ENCODE data around the gene GAL3ST2. TPM values are rescaled to one million over a fixed set of nuclear protein-coding genes. Genes with fewer than 3 reads are reported as not detected.
"Not testable (repeated sequence)": the region's sequence is repeated elsewhere in the genome, so short reads cannot be mapped to it uniquely, and the experiment has no call there.

GAL3ST2 gene
- total and polyA plus RNA-seq, 7 donors: 0.14 to 0.16 TPM; not detected in 5

GRCh38 chr2:241833101-241833663 is 56.6 kb downstream of the GAL3ST2 start:
- no peak overlapping the region for H3K27ac ChIP-seq
- 43 to 54% (median 46%) methylated on average over 13 of the region's 13 CpGs for WGBS, 3 donors
- H3K4me1 ChIP-seq: no peaks in the 10 kb centered on the region
- TF ChIP-seq, protein P1, sequence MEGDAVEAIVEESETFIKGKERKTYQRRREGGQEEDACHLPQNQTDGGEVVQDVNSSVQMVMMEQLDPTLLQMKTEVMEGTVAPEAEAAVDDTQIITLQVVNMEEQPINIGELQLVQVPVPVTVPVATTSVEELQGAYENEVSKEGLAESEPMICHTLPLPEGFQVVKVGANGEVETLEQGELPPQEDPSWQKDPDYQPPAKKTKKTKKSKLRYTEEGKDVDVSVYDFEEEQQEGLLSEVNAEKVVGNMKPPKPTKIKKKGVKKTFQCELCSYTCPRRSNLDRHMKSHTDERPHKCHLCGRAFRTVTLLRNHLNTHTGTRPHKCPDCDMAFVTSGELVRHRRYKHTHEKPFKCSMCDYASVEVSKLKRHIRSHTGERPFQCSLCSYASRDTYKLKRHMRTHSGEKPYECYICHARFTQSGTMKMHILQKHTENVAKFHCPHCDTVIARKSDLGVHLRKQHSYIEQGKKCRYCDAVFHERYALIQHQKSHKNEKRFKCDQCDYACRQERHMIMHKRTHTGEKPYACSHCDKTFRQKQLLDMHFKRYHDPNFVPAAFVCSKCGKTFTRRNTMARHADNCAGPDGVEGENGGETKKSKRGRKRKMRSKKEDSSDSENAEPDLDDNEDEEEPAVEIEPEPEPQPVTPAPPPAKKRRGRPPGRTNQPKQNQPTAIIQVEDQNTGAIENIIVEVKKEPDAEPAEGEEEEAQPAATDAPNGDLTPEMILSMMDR (IDR thresholded peaks at IDR 0.05): no peak
- H3K36me3 ChIP-seq (ENCODE audit: insufficient read depth in 1 of 2, low read depth in 1 of 2): no peaks in the 10 kb centered on the region
- H3K27me3 ChIP-seq (ENCODE audit: insufficient read depth in 3 of 3, low read length in 2 of 3): peaks cover 0 to 11% (median 0%) of the 10 kb centered on the region in 3 donors
- ATAC-seq: no peak
- no peak for DNase-seq
- H3K4me3 ChIP-seq: no peak overlapping the region
- no peaks in the 10 kb centered on the region for H3K9me3 ChIP-seq
- intact Hi-C loops (cut with DNase I): no loop called here

DNA sequence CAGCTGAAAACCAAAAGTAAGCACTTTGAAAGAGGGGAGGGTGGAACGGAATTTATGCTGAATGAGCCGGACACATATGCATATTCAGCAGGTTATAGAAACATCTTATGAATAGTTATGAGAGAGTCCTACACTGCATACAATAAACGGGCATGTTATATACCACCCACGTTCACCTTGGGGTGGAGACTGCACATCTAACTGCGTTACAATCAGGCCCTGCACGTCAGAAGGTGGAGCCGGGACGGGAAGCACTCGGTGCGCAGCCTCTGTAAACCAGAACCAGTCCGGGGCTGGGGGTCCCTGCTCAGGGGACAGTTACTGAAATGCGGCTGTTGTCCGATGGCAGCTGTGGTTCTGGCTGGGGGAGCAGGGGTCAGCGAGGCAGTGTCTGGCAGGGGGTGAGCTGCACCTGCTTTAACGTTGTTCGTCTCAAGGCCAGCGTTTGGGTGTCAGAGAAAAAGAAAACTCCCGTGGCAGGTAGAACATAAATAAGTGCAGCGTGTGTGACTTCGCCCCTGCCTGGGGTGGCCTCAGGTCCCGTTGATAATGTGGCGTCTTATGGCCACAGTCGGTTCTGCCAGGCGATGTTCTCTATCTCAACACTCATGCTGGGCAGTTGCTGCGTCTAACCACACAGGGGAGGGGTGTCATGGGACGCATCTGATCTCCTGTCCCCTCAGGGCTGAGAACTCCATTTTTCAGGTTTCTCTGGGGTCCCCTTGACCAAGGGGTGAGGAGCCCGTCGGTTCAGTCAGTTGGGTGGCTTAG is 57.3 kb downstream of the GAL3ST2 start:
- WGBS, 3 donors: 73 to 84% (median 74%) methylated on average over 26 to 28 of the region's 28 CpGs
- not testable (repeated sequence) for H3K27ac ChIP-seq, DNase-seq

GRCh38 chr2:241834527-241835210 is 58.0 kb downstream of the GAL3ST2 start:
- DNase-seq (no peak), ATAC-seq (no peak)
- TF ChIP-seq, protein P1 (IDR thresholded peaks at IDR 0.05): no peak
- Histone ChIP-seq H3K9me3 (no peaks in the 10 kb centered on the region), H3K4me1 (no peaks in the 10 kb centered on the region), H3K27me3 (ENCODE audit: insufficient read depth in 3 of 3, low read length in 2 of 3) (peaks cover 0 to 11% (median 0%) of the 10 kb centered on the region in 3 donors), H3K4me3 (no peak overlapping the region), H3K36me3 (ENCODE audit: insufficient read depth in 1 of 2, low read depth in 1 of 2) (no peaks in the 10 kb centered on the region), H3K27ac (no peak overlapping the region)
- intact Hi-C loops (cut with DNase I): no loop called here
- 86 to 91% (median 89%) methylated on average over 10 of the region's 10 CpGs for WGBS, 3 donors

More for the DNA sequence above, 57.3 kb downstream of the GAL3ST2 start:
- intact Hi-C loops (cut with DNase I); ATAC-seq; H3K4me1 ChIP-seq; H3K9me3 ChIP-seq; H3K36me3 ChIP-seq (ENCODE audit: insufficient read depth in 1 of 2, low read depth in 1 of 2); H3K4me3 ChIP-seq: not testable (repeated sequence)
- H3K27me3 ChIP-seq (ENCODE audit: insufficient read depth in 3 of 3, low read length in 2 of 3): peaks cover 0 to 11% (median 0%) of the 10 kb centered on the region in 3 donors

- intact Hi-C loops (cut with DNase I): no loop called here
- TF ChIP-seq, protein P1 (IDR thresholded peaks at IDR 0.05): no peak
- Histone ChIP-seq H3K36me3 (ENCODE audit: insufficient read depth in 1 of 2, low read depth in 1 of 2) (no peaks in the 10 kb centered on the region), H3K4me3 (no peak overlapping the region), H3K27me3 (ENCODE audit: insufficient read depth in 3 of 3, low read length in 2 of 3) (peaks cover 0 to 11% (median 0%) of the 10 kb centered on the region in 3 donors), H3K9me3 (no peaks in the 10 kb centered on the region), H3K4me1 (no peaks in the 10 kb centered on the region), H3K27ac (no peak overlapping the region)
- WGBS, 3 donors: 77 to 88% (median 85%) methylated on average over 4 of the region's 4 CpGs
- no peak for DNase-seq
- no peak for ATAC-seq
Observed at GRCh38 chr2:241835611-241836010, 59.0 kb downstream of the GAL3ST2 start.

DNA sequence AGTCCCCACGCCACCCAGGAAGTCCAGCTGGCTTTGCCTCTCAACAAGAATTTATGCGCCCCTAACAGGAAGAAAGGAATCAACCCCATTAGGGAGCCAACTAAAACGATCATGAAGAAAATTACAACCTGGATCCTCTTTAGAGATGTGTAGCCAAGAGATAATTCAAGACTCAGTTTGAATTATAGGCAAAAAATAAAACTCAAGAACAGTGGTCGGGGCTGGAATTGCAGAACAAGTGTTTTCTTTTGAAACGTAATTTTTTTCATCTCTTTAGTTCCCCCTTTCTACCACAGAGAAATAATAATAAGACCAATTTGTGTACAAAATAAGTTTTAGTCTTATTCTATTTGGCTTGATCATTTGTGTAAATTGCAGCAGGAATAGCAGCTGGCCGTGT is 59.7 kb downstream of the GAL3ST2 start:
- 47 to 66% (median 49%) methylated on average over 6 of the region's 6 CpGs for WGBS, 3 donors
- no peaks in the 10 kb centered on the region for H3K9me3 ChIP-seq
- TF ChIP-seq, protein P1 (IDR thresholded peaks at IDR 0.05): no peak
- H3K36me3 ChIP-seq (ENCODE audit: insufficient read depth in 1 of 2, low read depth in 1 of 2): no peaks in the 10 kb centered on the region
- intact Hi-C loops (cut with DNase I): no loop called here
- no peak for DNase-seq
- no peak overlapping the region for H3K27ac ChIP-seq
- no peaks in the 10 kb centered on the region for H3K4me1 ChIP-seq
- no peak overlapping the region for H3K4me3 ChIP-seq
- H3K27me3 ChIP-seq (ENCODE audit: insufficient read depth in 3 of 3, low read length in 2 of 3): peaks cover 0 to 11% (median 0%) of the 10 kb centered on the region in 3 donors
- ATAC-seq: no peak

All from psoas muscle (tissue), 8 donors.